ENCODE measurements around the gene MRFAP1L1.

MRFAP1L1 gene

GRCh38 chr4:6688879-6689505 lies 20.7 kb downstream of the MRFAP1L1 start:
- Histone ChIP-seq H3K27ac (ENCODE audit: low read length) (no peak overlapping the region), H3K27me3 (ENCODE audit: low read depth, low read length) (no peaks in the 10 kb centered on the region), H3K9me3 (ENCODE audit: insufficient read depth, low read length) (no peaks in the 10 kb centered on the region), H3K4me2 (ENCODE audit: low read length) (no peak overlapping the region), H3K4me1 (ENCODE audit: low read length) (no peaks in the 10 kb centered on the region), H3K9ac (ENCODE audit: low read length) (no peak overlapping the region), H3K79me2 (ENCODE audit: low read length) (no peaks in the 10 kb centered on the region), H3K4me3 (ENCODE audit: low read length) (no peak overlapping the region), H2AFZ (ENCODE audit: low read depth, low read length) (no peak overlapping the region), H3K36me3 (replicated peaks; ENCODE audit: low read depth, low read length) (no peaks in the 10 kb centered on the region), H4K20me1 (ENCODE audit: insufficient read depth, low read length) (no peaks in the 10 kb centered on the region)
- TF ChIP-seq CTCF (IDR thresholded peaks at IDR 0.05; ENCODE audit: low read depth, low read length) (no peak), EZH2phosphoT487 (IDR thresholded peaks at IDR 0.05; ENCODE audit: low read depth) (no peak)

GRCh38 chr4:6687947-6688878 lies 21.5 kb downstream of the MRFAP1L1 start:
- H3K27me3 ChIP-seq (ENCODE audit: low read depth, low read length), result no peaks in the 10 kb centered on the region
- H2AFZ ChIP-seq (ENCODE audit: low read depth, low read length), result no peak overlapping the region
- H3K9ac ChIP-seq (ENCODE audit: low read length), result no peak overlapping the region
- TF ChIP-seq CTCF (IDR thresholded peaks at IDR 0.05; ENCODE audit: low read depth, low read length) (no peak), EZH2phosphoT487 (IDR thresholded peaks at IDR 0.05; ENCODE audit: low read depth) (no peak)
- no peaks in the 10 kb centered on the region for H3K4me1 ChIP-seq (ENCODE audit: low read length)
- H4K20me1 ChIP-seq (ENCODE audit: insufficient read depth, low read length), result no peaks in the 10 kb centered on the region
- no peak overlapping the region for H3K4me2 ChIP-seq (ENCODE audit: low read length)
- H3K27ac ChIP-seq (ENCODE audit: low read length), result no peak overlapping the region
- H3K9me3 ChIP-seq (ENCODE audit: insufficient read depth, low read length), result no peaks in the 10 kb centered on the region
- H3K4me3 ChIP-seq (ENCODE audit: low read length), result no peak overlapping the region
- no peaks in the 10 kb centered on the region for H3K79me2 ChIP-seq (ENCODE audit: low read length)
- H3K36me3 ChIP-seq (replicated peaks; ENCODE audit: low read depth, low read length), result no peaks in the 10 kb centered on the region

GRCh38 chr4:6686104-6686787 lies 23.4 kb downstream of the MRFAP1L1 start:
- Histone ChIP-seq H2AFZ (ENCODE audit: low read depth, low read length) (no peak overlapping the region), H3K27ac (ENCODE audit: low read length) (no peak overlapping the region), H3K4me3 (ENCODE audit: low read length) (no peak overlapping the region), H3K4me2 (ENCODE audit: low read length) (no peak overlapping the region), H3K9ac (ENCODE audit: low read length) (no peak overlapping the region), H3K27me3 (ENCODE audit: low read depth, low read length) (no peaks in the 10 kb centered on the region), H4K20me1 (ENCODE audit: insufficient read depth, low read length) (no peaks in the 10 kb centered on the region), H3K9me3 (ENCODE audit: insufficient read depth, low read length) (no peaks in the 10 kb centered on the region), H3K36me3 (replicated peaks; ENCODE audit: low read depth, low read length) (no peaks in the 10 kb centered on the region), H3K4me1 (ENCODE audit: low read length) (no peaks in the 10 kb centered on the region), H3K79me2 (ENCODE audit: low read length) (no peaks in the 10 kb centered on the region)
- TF ChIP-seq EZH2phosphoT487 (IDR thresholded peaks at IDR 0.05; ENCODE audit: low read depth) (no peak), CTCF (IDR thresholded peaks at IDR 0.05; ENCODE audit: low read depth, low read length) (no peak)

- peaks cover 5% of the 10 kb centered on the region for H3K36me3 ChIP-seq (replicated peaks; ENCODE audit: low read depth, low read length)
These were observed 25.0 kb downstream of the MRFAP1L1 start for GRCh38 chr4:6684656-6685055.

More at GRCh38 chr4:6684656-6685055, 25.0 kb downstream of the MRFAP1L1 start:
- Histone ChIP-seq H3K9me3 (ENCODE audit: insufficient read depth, low read length) (no peaks in the 10 kb centered on the region), H2AFZ (ENCODE audit: low read depth, low read length) (no peak overlapping the region), H3K79me2 (ENCODE audit: low read length) (no peaks in the 10 kb centered on the region), H3K9ac (ENCODE audit: low read length) (no peak overlapping the region), H3K4me3 (ENCODE audit: low read length) (no peak overlapping the region), H3K27me3 (ENCODE audit: low read depth, low read length) (no peaks in the 10 kb centered on the region), H4K20me1 (ENCODE audit: insufficient read depth, low read length) (no peaks in the 10 kb centered on the region), H3K4me1 (ENCODE audit: low read length) (no peaks in the 10 kb centered on the region), H3K4me2 (ENCODE audit: low read length) (no peak overlapping the region), H3K27ac (ENCODE audit: low read length) (no peak overlapping the region)
- no peak for TF ChIP-seq EZH2phosphoT487 (IDR thresholded peaks at IDR 0.05; ENCODE audit: low read depth)
- no peak for TF ChIP-seq CTCF (IDR thresholded peaks at IDR 0.05; ENCODE audit: low read depth, low read length)

All from OCI-LY3 (cell line).